Spinal cord (tissue), 10 donors: Measurements from ENCODE around the gene KIF13A. TPM values are rescaled to one million over a fixed set of nuclear protein-coding genes. Genes with fewer than 3 reads are reported as not detected.
A peak's percentile ranks its signal among the peaks of the same experiment; 100 is the strongest.
"Not testable (repeated sequence)": the region's sequence is repeated elsewhere in the genome, so short reads cannot be mapped to it uniquely, and the experiment has no call there.

Experiments used
- DNase-seq, 6 donors: peaks; one replicate each; pipeline versions ENCODE4 v3.0.0 to v3.0.0-alpha.2; 2013 to 2015; ENCODE audit warnings: low spot score in 6 of 6, low read depth in 4 of 6
- H3K27ac ChIP-seq: one replicate; pipeline ENCODE4 v1.5.1; 2013; ENCODE audit warnings: low read depth, low read length, control low read depth
- H3K27me3 ChIP-seq: one replicate; pipeline ENCODE4 v1.6.1; 2013; ENCODE audit warnings: low read length; ENCODE audit not compliant: control insufficient read depth, insufficient read depth
- H3K36me3 ChIP-seq: one replicate; pipeline ENCODE4 v1.6.1; 2013; ENCODE audit warnings: low read length; ENCODE audit not compliant: control insufficient read depth, insufficient read depth
- H3K4me1 ChIP-seq: one replicate; pipeline ENCODE4 v1.6.1; 2013; ENCODE audit warnings: low read length; ENCODE audit not compliant: control insufficient read depth, insufficient read depth
- H3K4me3 ChIP-seq: one replicate; pipeline ENCODE4 v1.5.1; 2013; ENCODE audit warnings: low read depth, low read length, control low read depth
- H3K9me3 ChIP-seq: one replicate; pipeline ENCODE4 v1.6.1; 2013; ENCODE audit warnings: low read length; ENCODE audit not compliant: control insufficient read depth, insufficient read depth
- WGBS: methylation state at CpG from one replicate; pipeline ENCODE4 v1.1.5; 2013; ENCODE audit warnings: missing lambda C conversion rate; ENCODE audit not compliant: insufficient coverage; 5-methylcytosine and 5-hydroxymethylcytosine counted together
- polyA plus RNA-seq, 2 donors: library from polyadenylated mRNA; unstranded; fragments of 120-200 nt; gene quantifications; one replicate each; pipeline ENCODE4 v1.2.1, GENCODE V29; 2013; ENCODE audit not compliant: insufficient read length in 2 of 2
- total RNA-seq, 2 donors: library from RNA; depleted of rRNA in 1 of 2; stranded (reverse); fragments of 120-200 nt in 1 of 2; fragments of >200 nt in 1 of 2; gene quantifications; one replicate each; pipeline versions ENCODE4 v1.2.3 to v1.2.4, GENCODE V29; 2013 to 2014
- donor health status: healthy.

The KIF13A gene
- total and polyA plus RNA-seq, 4 donors = 30.5 to 50.8 (median 41.2) TPM

- DNase-seq = no peak
- Histone ChIP-seq H3K4me3 (no peak overlapping the region), H3K9me3 (no peaks in the 10 kb centered on the region), H3K27ac (no peak overlapping the region), H3K27me3 (no peaks in the 10 kb centered on the region), H3K36me3 (peaks cover 12% of the 10 kb centered on the region), H3K4me1 (no peaks in the 10 kb centered on the region)
- WGBS = no CpG with 5 or more reads among the region's 4 CpGs
Observed at GRCh38 chr6:17847203-17847760, 140.2 kb downstream of the KIF13A start.

GRCh38 chr6:17846762-17847161 is 140.7 kb downstream of the KIF13A start:
- Histone ChIP-seq H3K27me3 (no peaks in the 10 kb centered on the region), H3K4me1 (no peaks in the 10 kb centered on the region), H3K36me3 (peaks cover 12% of the 10 kb centered on the region), H3K4me3 (no peak overlapping the region), H3K27ac (no peak overlapping the region), H3K9me3 (no peaks in the 10 kb centered on the region)
- 96% methylated on average over 3 of the region's 4 CpGs for WGBS
- no peak for DNase-seq

- WGBS = no CpG with 5 or more reads among the region's 4 CpGs
- Histone ChIP-seq H3K27me3 (no peaks in the 10 kb centered on the region), H3K9me3 (no peaks in the 10 kb centered on the region), H3K27ac (no peak overlapping the region), H3K4me1 (no peaks in the 10 kb centered on the region), H3K36me3 (peaks cover 12% of the 10 kb centered on the region), H3K4me3 (no peak overlapping the region)
- peak in 1 of 6 donors; percentile 28 for DNase-seq
Observed at GRCh38 chr6:17845598-17845997, 141.8 kb downstream of the KIF13A start.

DNA sequence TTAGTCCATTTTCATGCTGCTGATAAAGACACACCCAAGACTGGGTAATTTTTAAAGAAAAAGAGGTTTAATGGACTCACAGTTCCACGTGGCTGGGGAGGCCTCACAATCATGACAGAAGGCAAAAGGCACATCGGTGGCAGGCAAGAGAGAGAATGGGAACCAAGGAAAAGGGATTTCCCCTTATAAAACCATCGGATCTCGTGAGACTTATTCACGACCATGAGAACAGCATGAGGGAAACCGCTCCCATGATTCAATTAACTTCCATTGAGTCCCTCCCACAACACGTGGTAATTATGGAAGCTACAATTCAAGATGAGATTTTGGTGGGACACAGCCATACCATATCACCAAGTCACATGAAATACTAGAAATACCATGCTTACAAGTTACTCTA is 142.5 kb downstream of the KIF13A start:
- H3K27ac ChIP-seq = not testable (repeated sequence)

DNA sequence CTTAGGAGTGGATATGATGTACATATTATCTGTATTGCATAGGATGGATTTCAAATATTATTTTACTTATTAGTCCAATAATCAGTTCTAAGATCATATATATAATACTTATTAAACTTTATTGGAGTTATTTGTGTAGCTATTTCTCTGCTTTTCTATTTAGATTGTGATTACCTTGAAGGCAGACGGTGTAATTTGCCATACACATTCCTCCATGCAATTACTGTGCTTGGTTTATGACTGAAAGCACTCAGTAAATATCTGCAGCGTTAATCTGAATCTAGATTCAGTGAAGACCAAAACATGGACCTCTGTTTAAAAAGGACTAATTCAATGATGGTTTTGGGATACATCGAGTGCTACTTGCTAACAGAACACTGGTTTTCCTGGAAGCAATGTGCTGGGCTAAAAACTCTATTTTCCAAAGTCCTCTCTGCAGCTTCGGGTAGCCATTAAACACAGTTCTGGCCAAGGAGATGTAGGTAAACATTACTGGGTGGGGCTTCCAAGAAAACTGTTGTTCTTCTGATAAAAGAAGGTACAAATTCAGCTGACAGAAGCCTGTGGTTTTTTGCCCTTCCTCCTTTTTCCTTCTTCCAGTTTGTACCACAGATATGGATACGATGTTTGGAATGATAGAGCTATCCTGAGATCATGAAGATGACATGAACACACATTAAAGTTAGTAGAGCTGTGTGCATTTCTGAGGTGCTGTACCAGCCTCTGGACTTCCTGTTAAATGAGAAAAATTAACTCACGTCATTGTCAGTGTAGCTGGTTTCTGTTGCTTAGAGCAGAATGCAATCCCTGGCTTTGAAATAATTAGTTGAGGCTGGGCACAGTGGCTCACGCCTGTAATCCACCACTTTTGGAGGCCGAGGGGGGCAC is 144.3 kb downstream of the KIF13A start:
- H3K9me3 ChIP-seq = no peaks in the 10 kb centered on the region
- H3K4me1 ChIP-seq = no peaks in the 10 kb centered on the region
- no peak overlapping the region for H3K4me3 ChIP-seq
- no peaks in the 10 kb centered on the region for H3K27me3 ChIP-seq
- no peaks in the 10 kb centered on the region for H3K36me3 ChIP-seq
- no peak overlapping the region for H3K27ac ChIP-seq
- DNase-seq = no peak
- WGBS = 97% methylated on average over 3 of the region's 8 CpGs

More for the DNA sequence above, 142.5 kb downstream of the KIF13A start:
- WGBS = 75% methylated on average over 2 of the region's 7 CpGs
- not testable (repeated sequence) for DNase-seq, H3K9me3 ChIP-seq, H3K4me3 ChIP-seq, H3K27me3 ChIP-seq, H3K36me3 ChIP-seq, H3K4me1 ChIP-seq

DNA sequence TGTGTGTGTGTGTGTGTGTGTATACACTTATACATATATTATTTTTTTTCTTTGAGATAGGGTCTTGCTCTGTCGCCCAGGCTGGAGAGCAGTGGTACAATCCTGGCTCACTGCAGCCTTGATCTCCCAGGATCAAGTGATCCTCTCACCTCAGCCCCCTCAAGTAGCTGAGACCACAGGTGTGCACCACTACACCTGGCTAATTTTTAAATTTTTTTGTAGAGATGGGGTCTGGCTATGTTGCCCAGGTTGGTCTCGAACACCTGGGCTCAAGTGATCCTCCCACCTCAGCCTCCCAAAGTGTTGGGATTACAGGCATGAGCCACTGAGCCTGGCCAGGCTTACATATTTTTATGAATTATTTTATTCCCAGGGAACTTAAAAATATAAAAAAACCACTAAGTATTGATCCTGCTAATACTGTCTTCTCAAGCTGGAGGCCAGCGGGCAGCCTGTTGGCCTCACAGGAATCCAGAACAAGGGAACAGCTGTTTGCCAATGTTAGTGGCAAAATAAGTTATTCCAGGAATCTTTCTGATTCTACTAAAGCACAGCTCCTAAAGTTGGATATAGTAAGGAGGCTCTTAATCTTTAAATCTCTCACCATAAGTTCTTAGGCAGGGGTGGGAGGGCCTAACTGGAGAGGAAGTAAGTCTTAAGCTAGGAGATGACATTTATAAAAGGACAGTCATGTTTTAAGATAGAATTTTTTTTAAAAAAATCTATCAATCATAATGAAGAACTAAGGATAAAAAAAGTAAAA is 145.2 kb downstream of the KIF13A start:
- DNase-seq = no peak
- WGBS = no CpG with 5 or more reads among the region's 3 CpGs
- Histone ChIP-seq H3K9me3 (no peaks in the 10 kb centered on the region), H3K4me1 (no peaks in the 10 kb centered on the region), H3K27me3 (no peaks in the 10 kb centered on the region), H3K27ac (no peak overlapping the region), H3K4me3 (no peak overlapping the region), H3K36me3 (no peaks in the 10 kb centered on the region)

DNA sequence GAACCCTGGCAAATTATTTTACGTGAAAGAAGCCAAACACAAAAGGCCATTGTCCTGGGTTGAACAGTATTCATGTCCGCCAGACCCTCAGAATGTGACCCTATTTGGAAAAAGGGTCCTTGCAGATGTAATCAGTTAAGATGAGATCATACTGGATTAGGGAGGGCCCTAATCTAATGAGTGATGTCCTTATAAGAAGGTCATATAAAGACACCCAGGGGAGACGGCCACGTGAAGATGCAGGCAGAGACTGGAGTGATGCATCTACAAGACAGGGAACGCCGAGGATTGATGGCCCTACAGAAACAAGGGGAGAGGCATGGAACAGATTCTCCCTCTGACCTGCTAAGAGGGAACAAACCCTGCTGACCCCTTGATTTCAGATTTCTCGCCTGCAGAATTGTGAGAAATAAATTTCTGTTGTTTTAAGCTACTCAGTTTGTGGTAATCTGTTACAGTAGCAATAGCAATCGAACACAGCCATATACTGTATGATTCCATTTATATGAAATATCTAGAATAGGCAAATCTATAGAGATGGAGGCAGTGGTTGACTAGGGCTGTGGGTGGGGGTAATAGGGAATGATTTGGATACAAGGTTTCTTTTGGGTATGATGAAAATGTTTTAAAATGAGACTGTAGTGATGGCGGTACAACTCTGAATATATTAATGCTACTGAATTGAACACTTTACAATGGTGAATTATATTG is 147.8 kb downstream of the KIF13A start:
- H3K36me3 ChIP-seq = peaks cover 4% of the 10 kb centered on the region
- no peaks in the 10 kb centered on the region for H3K27me3 ChIP-seq
- WGBS = 62% methylated on average over 5 of the region's 9 CpGs
- no peak overlapping the region for H3K4me3 ChIP-seq
- DNase-seq = peak in 1 of 6 donors; percentile 13
- H3K27ac ChIP-seq = no peak overlapping the region
- H3K4me1 ChIP-seq = no peaks in the 10 kb centered on the region
- no peaks in the 10 kb centered on the region for H3K9me3 ChIP-seq

- Histone ChIP-seq H3K4me1 (no peaks in the 10 kb centered on the region), H3K9me3 (no peaks in the 10 kb centered on the region), H3K4me3 (no peak overlapping the region), H3K27me3 (no peaks in the 10 kb centered on the region), H3K36me3 (peaks cover 11% of the 10 kb centered on the region), H3K27ac (no peak overlapping the region)
- no peak for DNase-seq
- WGBS = no CpG with 5 or more reads among the region's 2 CpGs
Observed at GRCh38 chr6:17836293-17836692, 151.1 kb downstream of the KIF13A start.

DNA sequence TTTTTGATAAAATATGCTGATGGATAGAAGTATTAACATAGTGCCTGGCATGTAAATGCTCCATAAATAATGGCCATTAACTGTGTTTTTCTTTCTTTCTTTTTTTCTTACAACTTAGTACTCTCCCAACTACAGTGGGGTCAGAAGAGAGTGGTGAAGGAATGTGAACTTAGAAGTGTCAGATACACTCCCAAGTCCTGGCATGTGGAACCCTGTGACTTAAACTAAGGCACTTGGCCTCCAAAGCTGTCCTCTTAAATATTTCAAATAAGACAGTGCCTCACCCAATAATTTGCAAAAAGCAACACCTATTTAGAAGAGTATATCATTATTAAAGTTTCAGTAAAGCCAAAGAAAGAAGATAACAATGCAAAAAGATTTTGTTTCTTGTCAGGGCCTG is 151.7 kb downstream of the KIF13A start:
- no peak for DNase-seq
- H3K9me3 ChIP-seq = no peaks in the 10 kb centered on the region
- no peaks in the 10 kb centered on the region for H3K27me3 ChIP-seq
- no peaks in the 10 kb centered on the region for H3K4me1 ChIP-seq
- no peak overlapping the region for H3K27ac ChIP-seq
- no peak overlapping the region for H3K4me3 ChIP-seq
- H3K36me3 ChIP-seq = peaks cover 11% of the 10 kb centered on the region
